Neural progenitor cell (in vitro differentiated cells): ENCODE data around the gene COL4A4.

Experiments used
- EZH2 ChIP-seq: fragments of 200-600 bp; sonication (generic); IDR thresholded peaks from 2 replicates; pipeline ENCODE4 v1.6.1; 2017; ENCODE audit warnings: antibody characterized with exemption, mild to moderate bottlenecking, moderate library complexity
- TF ChIP-seq, protein P1 (sequence below): fragments of 200-600 bp; sonication (generic); IDR thresholded peaks from 2 replicates; pipeline ENCODE4 v1.5.1; 2017; ENCODE audit warnings: antibody characterized with exemption, mild to moderate bottlenecking

DNA sequence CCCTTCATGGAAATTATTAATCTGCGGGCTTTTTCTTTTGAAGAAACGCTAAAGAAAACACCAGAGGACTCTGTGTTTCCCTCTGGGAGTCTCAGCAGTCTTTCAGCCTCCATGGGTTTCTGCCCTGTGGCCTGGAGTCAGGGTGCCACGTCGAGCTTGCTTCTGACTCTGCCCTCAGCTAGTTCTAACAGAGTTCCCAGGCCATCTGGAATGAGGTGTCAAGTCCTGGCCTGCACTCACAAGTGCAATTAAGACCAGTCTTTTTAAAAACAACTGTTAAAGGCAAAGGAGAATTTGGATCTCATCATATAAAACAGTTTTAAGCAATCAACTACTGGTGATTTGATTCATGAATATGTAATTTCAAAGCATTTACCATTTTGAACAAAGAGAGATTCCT, 170.8 kb downstream of the COL4A4 start:
- TF ChIP-seq, protein P1, sequence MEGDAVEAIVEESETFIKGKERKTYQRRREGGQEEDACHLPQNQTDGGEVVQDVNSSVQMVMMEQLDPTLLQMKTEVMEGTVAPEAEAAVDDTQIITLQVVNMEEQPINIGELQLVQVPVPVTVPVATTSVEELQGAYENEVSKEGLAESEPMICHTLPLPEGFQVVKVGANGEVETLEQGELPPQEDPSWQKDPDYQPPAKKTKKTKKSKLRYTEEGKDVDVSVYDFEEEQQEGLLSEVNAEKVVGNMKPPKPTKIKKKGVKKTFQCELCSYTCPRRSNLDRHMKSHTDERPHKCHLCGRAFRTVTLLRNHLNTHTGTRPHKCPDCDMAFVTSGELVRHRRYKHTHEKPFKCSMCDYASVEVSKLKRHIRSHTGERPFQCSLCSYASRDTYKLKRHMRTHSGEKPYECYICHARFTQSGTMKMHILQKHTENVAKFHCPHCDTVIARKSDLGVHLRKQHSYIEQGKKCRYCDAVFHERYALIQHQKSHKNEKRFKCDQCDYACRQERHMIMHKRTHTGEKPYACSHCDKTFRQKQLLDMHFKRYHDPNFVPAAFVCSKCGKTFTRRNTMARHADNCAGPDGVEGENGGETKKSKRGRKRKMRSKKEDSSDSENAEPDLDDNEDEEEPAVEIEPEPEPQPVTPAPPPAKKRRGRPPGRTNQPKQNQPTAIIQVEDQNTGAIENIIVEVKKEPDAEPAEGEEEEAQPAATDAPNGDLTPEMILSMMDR, result no peak
- TF ChIP-seq EZH2, result no peak
